Liver (tissue), 9 donors: ENCODE results near the gene SMARCD2. TPM values are rescaled to one million over a fixed set of nuclear protein-coding genes. Genes with fewer than 3 reads are reported as not detected.

ENCODE experiments used
- DNase-seq: peaks from one replicate; pipeline ENCODE4 v3.0.0-alpha.2; 2017; ENCODE audit warnings: low spot score
- H3K27ac ChIP-seq, 2 donors: one replicate each; pipeline ENCODE4 v1.7.0; 2013; ENCODE audit warnings: inconsistent platforms in 2 of 2, low read length in 2 of 2, control low read depth in 1 of 2, low read depth in 1 of 2, mild to moderate bottlenecking in 1 of 2
- H3K27me3 ChIP-seq, 4 donors: one replicate each; pipeline versions ENCODE4 v1.6.1 to v1.7.0; 2013; ENCODE audit warnings: low read length in 3 of 4, inconsistent platforms in 1 of 4, mild to moderate bottlenecking in 1 of 4, moderate library complexity in 1 of 4; ENCODE audit not compliant: control insufficient read depth in 4 of 4, insufficient read depth in 4 of 4
- H3K36me3 ChIP-seq, 4 donors: one replicate each; pipeline versions ENCODE4 v1.6.1 to v1.7.0; 2013; ENCODE audit warnings: low read length in 3 of 4, mild to moderate bottlenecking in 3 of 4, low read depth in 1 of 4, moderate library complexity in 1 of 4; ENCODE audit not compliant: control insufficient read depth in 4 of 4, insufficient read depth in 3 of 4
- H3K4me1 ChIP-seq, 4 donors: one replicate each; pipeline versions ENCODE4 v1.6.1 to v1.7.0; 2013; ENCODE audit warnings: low read length in 3 of 4, mild to moderate bottlenecking in 3 of 4, moderate library complexity in 1 of 4; ENCODE audit not compliant: control insufficient read depth in 4 of 4, insufficient read depth in 4 of 4
- H3K4me3 ChIP-seq, 3 donors: one replicate each; pipeline versions ENCODE4 v1.6.1 to v1.7.0; 2013; ENCODE audit warnings: low read length in 3 of 3, control low read depth in 1 of 3, low read depth in 1 of 3, mild to moderate bottlenecking in 1 of 3
- H3K9ac ChIP-seq, 2 donors: one replicate each; pipeline ENCODE4 v1.7.0; 2013; ENCODE audit warnings: low read length in 2 of 2, mild to moderate bottlenecking in 2 of 2, moderate library complexity in 2 of 2, control low read depth in 1 of 2, low read depth in 1 of 2
- H3K9me3 ChIP-seq, 4 donors: one replicate each; pipeline versions ENCODE4 v1.6.1 to v1.7.0; 2013; ENCODE audit warnings: low read length in 3 of 4; ENCODE audit not compliant: control insufficient read depth in 4 of 4
- FOXA1 ChIP-seq: IDR thresholded peaks from 2 replicates; pipeline ENCODE4 v1.6.1; 2016; ENCODE audit warnings: antibody characterized with exemption
- FOXA2 ChIP-seq: IDR thresholded peaks from 2 replicates; pipeline ENCODE4 v1.6.1; 2016; ENCODE audit warnings: antibody characterized with exemption
- GABPA ChIP-seq, 2 donors: IDR thresholded peaks in 1 of 2; conservative IDR thresholded peaks in 1 of 2; 2 replicates each; pipeline ENCODE4 v1.6.1; 2016; ENCODE audit warnings: antibody characterized with exemption in 2 of 2, mild to moderate bottlenecking in 1 of 2, moderate library complexity in 1 of 2
- HNF4A ChIP-seq, 2 donors: conservative IDR thresholded peaks; 2 replicates each; pipeline ENCODE4 v1.6.1; 2016; ENCODE audit warnings: antibody characterized with exemption in 2 of 2, mild to moderate bottlenecking in 2 of 2
- HNF4G ChIP-seq: IDR thresholded peaks from 2 replicates; pipeline ENCODE4 v1.6.1; 2016; ENCODE audit warnings: antibody characterized with exemption
- JUND ChIP-seq, 2 donors: IDR thresholded peaks; 2 replicates each; pipeline ENCODE4 v1.6.1; 2016; ENCODE audit warnings: antibody characterized with exemption in 2 of 2
- NR2F2 ChIP-seq: IDR thresholded peaks from 2 replicates; pipeline ENCODE4 v1.6.1; 2016; ENCODE audit warnings: antibody characterized with exemption
- RAD21 ChIP-seq, 2 donors: IDR thresholded peaks; 2 replicates each; pipeline ENCODE4 v1.6.1; 2016; ENCODE audit warnings: antibody characterized with exemption in 2 of 2, mild to moderate bottlenecking in 2 of 2
- RXRA ChIP-seq, 2 donors: IDR thresholded peaks; 2 replicates each; pipeline ENCODE4 v1.6.1; 2017 to 2018; ENCODE audit warnings: antibody characterized with exemption in 2 of 2, mild to moderate bottlenecking in 1 of 2
- SP1 ChIP-seq: IDR thresholded peaks from 2 replicates; pipeline ENCODE4 v1.6.1; 2018; ENCODE audit warnings: antibody characterized with exemption, mild to moderate bottlenecking
- TAF1 ChIP-seq: conservative IDR thresholded peaks from 2 replicates; pipeline ENCODE4 v1.6.1; 2016; ENCODE audit warnings: antibody characterized with exemption, mild to moderate bottlenecking
- YY1 ChIP-seq: IDR thresholded peaks from 2 replicates; pipeline ENCODE4 v1.6.1; 2016; ENCODE audit warnings: antibody characterized with exemption, mild to moderate bottlenecking
- WGBS: extraction: QIAGEN DNeasy Blood & Tissue Kit; methylation state at CpG from one replicate; pipeline ENCODE4 v1.1.7; 2013; 5-methylcytosine and 5-hydroxymethylcytosine counted together
- polyA plus RNA-seq, 2 donors: library from polyadenylated mRNA; stranded (reverse) in 1 of 2; unstranded in 1 of 2; fragments of 200-250 nt in 1 of 2; fragments of >200 nt in 1 of 2; fragmentation: Nextera tagmentation in 1 of 2; extraction: Ambion mirVana in 1 of 2; gene quantifications; one replicate each; pipeline versions ENCODE4 v1.2.1 to v1.2.3, GENCODE V29; 2013 to 2015
- total RNA-seq, 2 donors: library from RNA; depleted of rRNA; stranded (reverse); fragments of >200 nt; gene quantifications; one replicate each; pipeline ENCODE4 v1.2.3, GENCODE V29; 2014
- TF ChIP-seq, protein P1 (sequence below): IDR thresholded peaks from 2 replicates; pipeline ENCODE4 v1.6.1; 2016; ENCODE audit warnings: antibody characterized with exemption
- TF ChIP-seq, protein P2 (sequence below): IDR thresholded peaks from 2 replicates; pipeline ENCODE4 v1.6.1; 2016; ENCODE audit warnings: antibody characterized with exemption, mild to moderate bottlenecking
- TF ChIP-seq, protein P3 (sequence below): fragments of 150-350 bp; IDR thresholded peaks from 2 replicates; pipeline ENCODE4 v1.5.1; 2017; ENCODE audit warnings: improper control_type of control experiment, low read depth, low read length; ENCODE audit not compliant: missing input control
- TF ChIP-seq, protein P4 (sequence below): IDR thresholded peaks from 2 replicates; pipeline ENCODE4 v1.6.1; 2016; ENCODE audit warnings: antibody characterized with exemption
- TF ChIP-seq, protein P5 (sequence below): IDR thresholded peaks from 2 replicates; pipeline ENCODE4 v1.6.1; 2016; ENCODE audit warnings: antibody characterized with exemption
- donor health status: healthy.
- donor health status: healthy.
- donor health status: healthy.
- donor health status: healthy.
- donor health status: healthy.

Gene SMARCD2
- total and polyA plus RNA-seq, 4 donors, result 14.5 to 67.9 (median 39.4) TPM

DNA sequence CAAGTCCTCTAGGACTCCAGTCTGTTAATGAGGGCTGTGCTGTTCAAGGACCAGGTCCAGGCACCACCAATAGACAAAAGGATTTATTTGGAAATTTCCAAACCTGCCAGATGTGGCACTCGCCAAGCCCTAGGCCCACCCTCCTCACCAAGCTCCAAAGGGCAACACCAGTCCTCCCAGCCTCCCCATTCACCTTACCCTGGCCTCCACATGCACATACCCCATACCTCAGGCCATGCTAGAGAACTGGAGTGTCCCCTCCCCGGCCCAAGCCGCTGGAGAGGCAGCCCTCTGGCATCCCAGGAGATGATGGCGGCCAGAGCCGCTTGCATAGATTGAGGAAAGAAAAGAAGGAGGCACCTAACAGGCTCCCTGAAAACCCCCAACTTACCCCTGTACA is 10.5 kb downstream of the SMARCD2 start:
- Histone ChIP-seq H3K36me3 (peaks cover 27 to 68% (median 58%) of the 10 kb centered on the region in 4 donors), H3K27ac (no peak overlapping the region), H3K9me3 (no peaks in the 10 kb centered on the region), H3K9ac (no peak overlapping the region), H3K4me1 (peaks cover 0 to 16% (median 9%) of the 10 kb centered on the region in 4 donors), H3K27me3 (no peaks in the 10 kb centered on the region), H3K4me3 (no peak overlapping the region)
- WGBS, result 87% methylated on average over 5 of the region's 5 CpGs
- TF ChIP-seq, protein P1, sequence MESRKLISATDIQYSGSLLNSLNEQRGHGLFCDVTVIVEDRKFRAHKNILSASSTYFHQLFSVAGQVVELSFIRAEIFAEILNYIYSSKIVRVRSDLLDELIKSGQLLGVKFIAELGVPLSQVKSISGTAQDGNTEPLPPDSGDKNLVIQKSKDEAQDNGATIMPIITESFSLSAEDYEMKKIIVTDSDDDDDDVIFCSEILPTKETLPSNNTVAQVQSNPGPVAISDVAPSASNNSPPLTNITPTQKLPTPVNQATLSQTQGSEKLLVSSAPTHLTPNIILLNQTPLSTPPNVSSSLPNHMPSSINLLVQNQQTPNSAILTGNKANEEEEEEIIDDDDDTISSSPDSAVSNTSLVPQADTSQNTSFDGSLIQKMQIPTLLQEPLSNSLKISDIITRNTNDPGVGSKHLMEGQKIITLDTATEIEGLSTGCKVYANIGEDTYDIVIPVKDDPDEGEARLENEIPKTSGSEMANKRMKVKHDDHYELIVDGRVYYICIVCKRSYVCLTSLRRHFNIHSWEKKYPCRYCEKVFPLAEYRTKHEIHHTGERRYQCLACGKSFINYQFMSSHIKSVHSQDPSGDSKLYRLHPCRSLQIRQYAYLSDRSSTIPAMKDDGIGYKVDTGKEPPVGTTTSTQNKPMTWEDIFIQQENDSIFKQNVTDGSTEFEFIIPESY, result no peak
- TF ChIP-seq FOXA2, result no peak
- TF ChIP-seq TAF1, result no peak
- no peak for TF ChIP-seq RXRA (IDR thresholded peaks at IDR 0.05)
- no peak for TF ChIP-seq NR2F2
- no peak for TF ChIP-seq HNF4A (conservative IDR thresholded peaks at IDR 0.05)
- TF ChIP-seq, protein P2, sequence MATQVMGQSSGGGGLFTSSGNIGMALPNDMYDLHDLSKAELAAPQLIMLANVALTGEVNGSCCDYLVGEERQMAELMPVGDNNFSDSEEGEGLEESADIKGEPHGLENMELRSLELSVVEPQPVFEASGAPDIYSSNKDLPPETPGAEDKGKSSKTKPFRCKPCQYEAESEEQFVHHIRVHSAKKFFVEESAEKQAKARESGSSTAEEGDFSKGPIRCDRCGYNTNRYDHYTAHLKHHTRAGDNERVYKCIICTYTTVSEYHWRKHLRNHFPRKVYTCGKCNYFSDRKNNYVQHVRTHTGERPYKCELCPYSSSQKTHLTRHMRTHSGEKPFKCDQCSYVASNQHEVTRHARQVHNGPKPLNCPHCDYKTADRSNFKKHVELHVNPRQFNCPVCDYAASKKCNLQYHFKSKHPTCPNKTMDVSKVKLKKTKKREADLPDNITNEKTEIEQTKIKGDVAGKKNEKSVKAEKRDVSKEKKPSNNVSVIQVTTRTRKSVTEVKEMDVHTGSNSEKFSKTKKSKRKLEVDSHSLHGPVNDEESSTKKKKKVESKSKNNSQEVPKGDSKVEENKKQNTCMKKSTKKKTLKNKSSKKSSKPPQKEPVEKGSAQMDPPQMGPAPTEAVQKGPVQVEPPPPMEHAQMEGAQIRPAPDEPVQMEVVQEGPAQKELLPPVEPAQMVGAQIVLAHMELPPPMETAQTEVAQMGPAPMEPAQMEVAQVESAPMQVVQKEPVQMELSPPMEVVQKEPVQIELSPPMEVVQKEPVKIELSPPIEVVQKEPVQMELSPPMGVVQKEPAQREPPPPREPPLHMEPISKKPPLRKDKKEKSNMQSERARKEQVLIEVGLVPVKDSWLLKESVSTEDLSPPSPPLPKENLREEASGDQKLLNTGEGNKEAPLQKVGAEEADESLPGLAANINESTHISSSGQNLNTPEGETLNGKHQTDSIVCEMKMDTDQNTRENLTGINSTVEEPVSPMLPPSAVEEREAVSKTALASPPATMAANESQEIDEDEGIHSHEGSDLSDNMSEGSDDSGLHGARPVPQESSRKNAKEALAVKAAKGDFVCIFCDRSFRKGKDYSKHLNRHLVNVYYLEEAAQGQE, result no peak
- no peak for TF ChIP-seq HNF4G
- TF ChIP-seq, protein P3, sequence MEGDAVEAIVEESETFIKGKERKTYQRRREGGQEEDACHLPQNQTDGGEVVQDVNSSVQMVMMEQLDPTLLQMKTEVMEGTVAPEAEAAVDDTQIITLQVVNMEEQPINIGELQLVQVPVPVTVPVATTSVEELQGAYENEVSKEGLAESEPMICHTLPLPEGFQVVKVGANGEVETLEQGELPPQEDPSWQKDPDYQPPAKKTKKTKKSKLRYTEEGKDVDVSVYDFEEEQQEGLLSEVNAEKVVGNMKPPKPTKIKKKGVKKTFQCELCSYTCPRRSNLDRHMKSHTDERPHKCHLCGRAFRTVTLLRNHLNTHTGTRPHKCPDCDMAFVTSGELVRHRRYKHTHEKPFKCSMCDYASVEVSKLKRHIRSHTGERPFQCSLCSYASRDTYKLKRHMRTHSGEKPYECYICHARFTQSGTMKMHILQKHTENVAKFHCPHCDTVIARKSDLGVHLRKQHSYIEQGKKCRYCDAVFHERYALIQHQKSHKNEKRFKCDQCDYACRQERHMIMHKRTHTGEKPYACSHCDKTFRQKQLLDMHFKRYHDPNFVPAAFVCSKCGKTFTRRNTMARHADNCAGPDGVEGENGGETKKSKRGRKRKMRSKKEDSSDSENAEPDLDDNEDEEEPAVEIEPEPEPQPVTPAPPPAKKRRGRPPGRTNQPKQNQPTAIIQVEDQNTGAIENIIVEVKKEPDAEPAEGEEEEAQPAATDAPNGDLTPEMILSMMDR, result no peak
- TF ChIP-seq RAD21 (IDR thresholded peaks at IDR 0.05), result no peak
- no peak for TF ChIP-seq FOXA1
- TF ChIP-seq, protein P4, sequence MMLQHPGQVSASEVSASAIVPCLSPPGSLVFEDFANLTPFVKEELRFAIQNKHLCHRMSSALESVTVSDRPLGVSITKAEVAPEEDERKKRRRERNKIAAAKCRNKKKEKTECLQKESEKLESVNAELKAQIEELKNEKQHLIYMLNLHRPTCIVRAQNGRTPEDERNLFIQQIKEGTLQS, result no peak
- no peak for TF ChIP-seq JUND (IDR thresholded peaks at IDR 0.05)
- TF ChIP-seq SP1, result no peak
- TF ChIP-seq GABPA (IDR thresholded peaks at IDR 0.05 in 1 of 2, conservative IDR thresholded peaks at IDR 0.05 in 1 of 2), result no peak
- TF ChIP-seq, protein P5, sequence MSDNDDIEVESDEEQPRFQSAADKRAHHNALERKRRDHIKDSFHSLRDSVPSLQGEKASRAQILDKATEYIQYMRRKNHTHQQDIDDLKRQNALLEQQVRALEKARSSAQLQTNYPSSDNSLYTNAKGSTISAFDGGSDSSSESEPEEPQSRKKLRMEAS, result no peak
- TF ChIP-seq YY1, result no peak
- DNase-seq, result no peak
